K562 (cell line): ENCODE results near the gene CHPF. TPM values are rescaled to one million over a fixed set of nuclear protein-coding genes. Genes with fewer than 3 reads are reported as not detected.

Experiments
- ATAC-seq: fragments of 200-7000 bp; cut with Tn5 transposase; 3 replicates; pipeline ENCODE4 v1.9.1; 2020; ENCODE audit warnings: moderate library complexity
- BruUV-seq: library from RNA; stranded (reverse); fragments of 400-500 nt; replicated peaks from 2 replicates; lab custom pipeline; 2021; lab: Mats Ljungman, UMichigan
- CTCF ChIA-PET: fragments of 300-600 bp; formaldehyde crosslinking; extraction: SDS; loops from one replicate; lab custom pipeline; 2021; ENCODE audit warnings: low intra/inter-chr PET ratio; lab: Yijun Ruan, JAX
- POLR2A ChIA-PET: fragments of 300-600, 350-650 bp; sonication (Branson Sonifier 250); formaldehyde crosslinking; extraction: SDS; loops from one replicate; lab custom pipeline; 2021; ENCODE audit warnings: antibody characterized with exemption, inconsistent platforms; lab: Yijun Ruan, JAX
- DNase-seq, 4 experiments: peaks; one replicate each; pipeline versions ENCODE4 v3.0.0 to v3.0.0-alpha.2; 2011 to 2018; ENCODE audit warnings: low spot score in 3 of 4, mixed read lengths in 3 of 4; ENCODE audit errors: extremely low read depth in 1 of 4
- FAIRE-seq: peaks from 2 replicates; lab custom pipeline; 2011; peaks lifted over from hg19 to GRCh38; lab: Jason Lieb, UNC
- H2AFZ ChIP-seq: 2 replicates; pipeline ENCODE4 v1.6.0; 2011; ENCODE audit warnings: low read depth, low read length, control low read depth, inconsistent platforms
- H3K27ac ChIP-seq: fragments of 200-600 bp; 3 replicates; pipeline ENCODE4 v1.8.0; 2011; ENCODE audit warnings: low read depth, mild to moderate bottlenecking, control low read depth, inconsistent platforms, low read length, moderate library complexity, mixed read lengths; ENCODE audit errors: extremely low read depth
- H3K27me3 ChIP-seq, 2 experiments: fragments of 300-600 bp in 1 of 2; 2 replicates in 1 of 2; 3 replicates in 1 of 2; pipeline versions ENCODE4 v1.6.0 to v1.8.0; 2011; ENCODE audit warnings: inconsistent platforms in 2 of 2, low read length in 2 of 2, mild to moderate bottlenecking in 1 of 2, mixed read lengths in 1 of 2, moderate library complexity in 1 of 2; ENCODE audit not compliant: control insufficient read depth in 2 of 2, insufficient read depth in 2 of 2
- H3K36me3 ChIP-seq: fragments of 300-600 bp; 3 replicates; pipeline ENCODE4 v1.8.0; 2011; ENCODE audit warnings: mild to moderate bottlenecking, low read length, inconsistent platforms; ENCODE audit not compliant: control insufficient read depth, insufficient read depth
- H3K4me1 ChIP-seq, 2 experiments: fragments of 200-600 bp in 1 of 2; replicated peaks in 1 of 2; 2 replicates in 1 of 2; 3 replicates in 1 of 2; pipeline versions ENCODE4 v1.5.1 to v1.8.0; 2011; ENCODE audit warnings: inconsistent platforms in 2 of 2, low read length in 2 of 2, mild to moderate bottlenecking in 1 of 2, mixed read lengths in 1 of 2, moderate library complexity in 1 of 2; ENCODE audit not compliant: control insufficient read depth in 2 of 2, insufficient read depth in 2 of 2
- H3K4me2 ChIP-seq: 2 replicates; pipeline ENCODE4 v1.6.1; 2011; ENCODE audit warnings: low read length, control low read depth, inconsistent platforms, mixed read lengths; ENCODE audit not compliant: insufficient read depth
- H3K4me3 ChIP-seq: fragments of 200-600 bp; sonication (generic), shearing (Covaris generic); 2 replicates; pipeline ENCODE4 v1.5.1; 2016; ENCODE audit warnings: control low read depth, inconsistent platforms
- H3K79me2 ChIP-seq: fragments of 200-600 bp; 3 replicates; pipeline ENCODE4 v1.8.0; 2011; ENCODE audit warnings: low read length, inconsistent platforms; ENCODE audit not compliant: control insufficient read depth, insufficient read depth
- H3K9ac ChIP-seq, 2 experiments: 2 replicates each; pipeline versions ENCODE4 v1.6.0 to v1.6.1; 2011; ENCODE audit warnings: low read depth in 2 of 2, low read length in 2 of 2, control low read depth in 1 of 2, inconsistent platforms in 1 of 2, mild to moderate bottlenecking in 1 of 2, mixed read lengths in 1 of 2; ENCODE audit not compliant: insufficient read depth in 1 of 2
- H3K9me1 ChIP-seq: one replicate; pipeline ENCODE4 v1.6.0; 2011; ENCODE audit warnings: inconsistent platforms, mild to moderate bottlenecking, low read length, moderate library complexity; ENCODE audit not compliant: control insufficient read depth, insufficient read depth
- H3K9me3 ChIP-seq: replicated peaks from 2 replicates; pipeline ENCODE4 v1.5.1; 2011; ENCODE audit warnings: low read depth, low read length, inconsistent platforms; ENCODE audit not compliant: control insufficient read depth, insufficient read depth
- H4K20me1 ChIP-seq: replicated peaks from 2 replicates; pipeline ENCODE4 v1.6.1; 2011; ENCODE audit warnings: low read length, inconsistent platforms, mixed read lengths; ENCODE audit not compliant: control insufficient read depth, insufficient read depth
- CCNT2 ChIP-seq: IDR thresholded peaks from 2 replicates; pipeline ENCODE4 v1.6.1; 2011; ENCODE audit warnings: borderline replicate concordance, low read depth, mild to moderate bottlenecking, moderate library complexity, mixed read lengths, low read length; ENCODE audit not compliant: insufficient read length; ENCODE audit errors: extremely low read depth
- CXXC5 ChIP-seq: fragments of 250-450 bp; sonication (Bioruptor Pico); IDR thresholded peaks from 2 replicates; pipeline ENCODE4 v1.8.0; 2022; ENCODE audit warnings: inconsistent platforms, mild to moderate bottlenecking, moderate library complexity
- EP400 ChIP-seq: fragments of 450-650 bp; IDR thresholded peaks from 2 replicates; pipeline ENCODE4 v1.6.1; 2017; ENCODE audit warnings: antibody characterized with exemption, mild to moderate bottlenecking, moderate library complexity
- GATA2 ChIP-seq: sonication (generic); formaldehyde crosslinking; IDR thresholded peaks from 2 replicates; pipeline ENCODE4 v1.4.0; 2020; ENCODE audit warnings: mild to moderate bottlenecking, missing genetic modification reagents
- IRF2 ChIP-seq: sonication (generic); formaldehyde crosslinking; IDR thresholded peaks from 2 replicates; pipeline ENCODE4 v1.8.1; 2022; ENCODE audit warnings: mild to moderate bottlenecking, missing genetic modification reagents
- KAT7 ChIP-seq: sonication (generic); formaldehyde crosslinking; IDR thresholded peaks from 2 replicates; pipeline ENCODE4 v1.8.0; 2022; ENCODE audit warnings: missing genetic modification reagents, mild to moderate bottlenecking, borderline replicate concordance
- KDM5B ChIP-seq: fragments of 200-600 bp; sonication (generic); IDR thresholded peaks from 2 replicates; pipeline ENCODE4 v1.6.1; 2012; ENCODE audit warnings: low read depth, mild to moderate bottlenecking, moderate library complexity, low read length, control low read depth, inconsistent platforms; ENCODE audit not compliant: insufficient replicate concordance
- OTX1 ChIP-seq: fragments of 450-650 bp; formaldehyde crosslinking; IDR thresholded peaks from 2 replicates; pipeline ENCODE4 v1.4.0; 2022; ENCODE audit warnings: mild to moderate bottlenecking
- PREB ChIP-seq: sonication (generic); formaldehyde crosslinking; IDR thresholded peaks from 2 replicates; pipeline ENCODE4 v1.8.1; 2023; ENCODE audit warnings: mild to moderate bottlenecking, missing genetic modification reagents
- PTRF ChIP-seq: fragments of 450-650 bp; IDR thresholded peaks from 2 replicates; pipeline ENCODE4 v1.6.1; 2016; ENCODE audit warnings: mild to moderate bottlenecking, missing genetic modification characterization, missing compliant biosample characterization
- RBFOX2 ChIP-seq: fragments of 200-400 bp; formaldehyde crosslinking; IDR thresholded peaks from 2 replicates; pipeline ENCODE4 v1.6.1; 2017; ENCODE audit warnings: low read depth, mild to moderate bottlenecking, low read length, moderate library complexity
- SMAD3 ChIP-seq: fragments of 450-650 bp; formaldehyde crosslinking; conservative IDR thresholded peaks from 2 replicates; pipeline ENCODE4 v1.4.0; 2020; ENCODE audit warnings: mild to moderate bottlenecking
- ZBTB1 ChIP-seq: sonication (generic); formaldehyde crosslinking; IDR thresholded peaks from 2 replicates; pipeline ENCODE4 v1.8.1; 2023; ENCODE audit warnings: missing genetic modification reagents, low read depth, mild to moderate bottlenecking, borderline replicate concordance
- ZBTB33 ChIP-seq: sonication (generic); formaldehyde crosslinking; IDR thresholded peaks from 2 replicates; pipeline ENCODE4 v1.8.1; 2023; ENCODE audit warnings: mild to moderate bottlenecking, missing genetic modification reagents
- ZBTB7A ChIP-seq: IDR thresholded peaks from 2 replicates; pipeline ENCODE4 v1.6.1; 2011; ENCODE audit warnings: low read depth, mild to moderate bottlenecking, low read length, moderate library complexity, borderline replicate concordance; ENCODE audit not compliant: control insufficient read depth
- WGBS: fragments of 100-300 bp; shearing (Covaris generic); methylation state at CpG from one replicate; pipeline ENCODE4 v1.1.6; 2016; ENCODE audit warnings: low coverage, mixed read lengths; ENCODE audit not compliant: insufficient coverage; ENCODE audit errors: missing lambda C conversion rate; 5-methylcytosine and 5-hydroxymethylcytosine counted together
- in situ Hi-C: fragments of 300-500 bp; cut with MboI; formaldehyde crosslinking; loops from 4 replicates; pipeline ENCODE4 v1.15.0; 2018; ENCODE audit warnings: inconsistent platforms, mixed read lengths
- intact Hi-C: fragments of 100-400 bp; cut with micrococcal nuclease; formaldehyde crosslinking; loops from 2 replicates; pipeline ENCODE4 v1.14.2; 2022
- polyA plus RNA-seq, 8 experiments: library from polyadenylated mRNA; depleted of rRNA in 4 of 8; stranded (reverse) in 5 of 8; unstranded in 3 of 8; fragments of >200 nt; fragmentation: Nextera tagmentation in 2 of 8; fragmentation: Illumina TruSeq in 1 of 8; extraction: Ambion mirVana in 2 of 8; extraction: Trizol in 1 of 8; gene quantifications; 2 replicates each; pipeline versions ENCODE4 v1.2.1 to v1.2.3, GENCODE V29; 2011 to 2014; ENCODE audit warnings: inconsistent platforms in 1 of 8, missing spikeins in 1 of 8
- total RNA-seq, 7 experiments: library from RNA; depleted of rRNA in 6 of 7; stranded (reverse); fragments of >200 nt in 6 of 7; fragmentation: Illumina TruSeq in 2 of 7; extraction: Trizol in 2 of 7; gene quantifications; 2 replicates each; pipeline versions ENCODE4 v1.2.1 to v1.2.3, GENCODE V29; 2011 to 2021; ENCODE audit warnings: low replicate concordance in 1 of 7

CHPF gene
- total and polyA plus RNA-seq, 9 of the 15 experiments (the other 6 are each of a cell fraction or from before 2014, with no cell fraction given) = 0.15 to 57.2 (median 7.9) TPM

GRCh38 chr2:219570194-219570923 lies 26.8 kb upstream of the CHPF start:
- intact Hi-C loops (loop anchor here (2.0 kb wide), 1 partner anchor 26 kb away; the partner anchor contains the start of gene TMEM198), in situ Hi-C loops (no loop called here)
- Histone ChIP-seq H3K27ac (peak overlapping the region; percentile 90), H3K4me2 (peak overlapping the region; percentile 79; the same call in 1 of the 2 replicates), H3K4me3 (peak overlapping the region; percentile 47), H3K79me2 (peaks cover 7% of the 10 kb centered on the region), H3K9me3 (no peaks in the 10 kb centered on the region), H3K36me3 (peaks cover 8% of the 10 kb centered on the region; the same call in 1 of the 3 replicates), H2AFZ (peak overlapping the region; percentile 76), H3K9ac (peak overlapping the region; percentile 81 to 94; a peak in 3 of 4 replicates), H3K4me1 (peaks cover 15 to 54% of the 10 kb centered on the region in 2 experiments; a peak in 4 of 5 replicates), H4K20me1 (no peaks in the 10 kb centered on the region), H3K27me3 (no peaks in the 10 kb centered on the region), H3K9me1 (no peaks in the 10 kb centered on the region)
- CTCF ChIA-PET = no interaction called here
- 98% methylated on average over 12 of the region's 95 CpGs for WGBS
- no TSS peak for BruUV-seq
- TF ChIP-seq ZBTB1 (CRISPR knock-in tag) (peak; percentile 47; the same call in 1 of the 2 replicates), ZBTB7A (peak; percentile 21; the same call in 1 of the 2 replicates), GATA2 (no peak), OTX1 (no peak), KDM5B (peak; percentile 40), ZBTB33 (CRISPR knock-in tag) (peak; percentile 93), PTRF (no peak), RBFOX2 (peak; percentile 50), IRF2 (CRISPR knock-in tag) (no peak), CXXC5 (0 out of 2 replicates have a peak, but pooled peaks have one; percentile 6), CCNT2 (peak; percentile 6), SMAD3 (CRISPR knock-in tag) (no peak), KAT7 (CRISPR knock-in tag) (peak; percentile 49; the same call in 1 of the 2 replicates), EP400 (no peak), PREB (CRISPR knock-in tag) (no peak)
- POLR2A ChIA-PET = interaction anchor here (0.5 to 2.5 kb wide), 5 partner anchors 8 to 26 kb away, joined by 3 to 12 read pairs (median 5); partner anchors contain the start of gene STK11IP
- DNase-seq (peak in 3 of 4 experiments; percentile 21 to 41 (median 38)), FAIRE-seq (no peak), ATAC-seq (no peak)
